UCSD-AML1 (cell line): ENCODE data around the gene ZNF750.
"Not testable (repeated sequence)": the region's sequence is repeated elsewhere in the genome, so short reads cannot be mapped to it uniquely, and the experiment has no call there.

Source experiments
- DNase-seq: peaks from one replicate; lab custom pipeline; 2025; ENCODE audit not compliant: unreplicated experiment; lab: John Stamatoyannopoulos, UW

The ZNF750 gene

DNA sequence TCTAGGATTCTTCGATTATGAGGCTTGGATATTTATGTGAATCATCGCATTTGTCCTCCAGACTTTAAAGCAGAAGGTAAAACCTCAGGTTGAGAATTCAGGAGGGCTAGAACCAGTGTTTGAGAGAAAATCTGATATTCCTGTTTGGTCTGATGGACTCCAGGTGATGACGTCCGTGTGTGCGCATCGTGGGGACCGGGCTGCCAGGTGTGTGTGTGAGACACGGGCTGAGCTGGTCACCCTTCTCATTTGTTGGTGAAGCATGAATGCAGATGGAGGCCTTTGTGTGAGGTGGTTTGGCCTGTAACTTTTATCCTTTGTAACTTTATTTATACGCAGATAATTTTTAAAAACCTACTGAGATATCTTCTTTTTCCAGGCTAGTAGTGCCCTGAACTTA lies 42.8 kb downstream of the ZNF750 start:
- no peak for DNase-seq

- DNase-seq = no peak
These were observed 44.2 kb downstream of the ZNF750 start for GRCh38 chr17:82795615-82796014.

GRCh38 chr17:82794781-82795482 lies 44.9 kb downstream of the ZNF750 start:
- DNase-seq = no peak

GRCh38 chr17:82793974-82794630 lies 45.7 kb downstream of the ZNF750 start:
- DNase-seq = no peak

DNA sequence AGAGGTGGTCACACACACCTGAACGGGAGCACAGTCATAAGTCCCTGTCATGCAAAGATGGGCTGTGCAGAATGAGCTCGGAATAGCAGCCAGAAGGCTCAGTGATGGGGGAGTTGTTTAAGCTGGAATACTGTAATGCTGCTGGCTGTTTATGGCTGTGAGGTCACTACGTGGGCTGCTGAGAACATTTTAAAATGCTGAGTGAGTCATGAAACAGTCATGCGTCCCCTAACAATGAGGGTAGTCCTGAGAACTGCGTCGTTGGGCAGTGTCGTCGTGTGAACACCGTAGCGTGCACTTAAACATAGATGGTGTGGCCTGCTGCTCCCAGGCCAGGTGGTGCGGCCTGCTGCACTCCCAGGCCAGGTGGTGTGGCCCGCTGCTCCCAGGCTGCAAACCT lies 48.3 kb downstream of the ZNF750 start:
- DNase-seq = no peak

GRCh38 chr17:82790391-82790790 lies 49.4 kb downstream of the ZNF750 start:
- no peak for DNase-seq

GRCh38 chr17:82789806-82790205 lies 50.0 kb downstream of the ZNF750 start:
- no peak for DNase-seq

- no peak for DNase-seq
These were observed 50.7 kb downstream of the ZNF750 start for GRCh38 chr17:82789051-82789592.

GRCh38 chr17:82788206-82789001 lies 51.4 kb downstream of the ZNF750 start:
- DNase-seq = no peak

DNA sequence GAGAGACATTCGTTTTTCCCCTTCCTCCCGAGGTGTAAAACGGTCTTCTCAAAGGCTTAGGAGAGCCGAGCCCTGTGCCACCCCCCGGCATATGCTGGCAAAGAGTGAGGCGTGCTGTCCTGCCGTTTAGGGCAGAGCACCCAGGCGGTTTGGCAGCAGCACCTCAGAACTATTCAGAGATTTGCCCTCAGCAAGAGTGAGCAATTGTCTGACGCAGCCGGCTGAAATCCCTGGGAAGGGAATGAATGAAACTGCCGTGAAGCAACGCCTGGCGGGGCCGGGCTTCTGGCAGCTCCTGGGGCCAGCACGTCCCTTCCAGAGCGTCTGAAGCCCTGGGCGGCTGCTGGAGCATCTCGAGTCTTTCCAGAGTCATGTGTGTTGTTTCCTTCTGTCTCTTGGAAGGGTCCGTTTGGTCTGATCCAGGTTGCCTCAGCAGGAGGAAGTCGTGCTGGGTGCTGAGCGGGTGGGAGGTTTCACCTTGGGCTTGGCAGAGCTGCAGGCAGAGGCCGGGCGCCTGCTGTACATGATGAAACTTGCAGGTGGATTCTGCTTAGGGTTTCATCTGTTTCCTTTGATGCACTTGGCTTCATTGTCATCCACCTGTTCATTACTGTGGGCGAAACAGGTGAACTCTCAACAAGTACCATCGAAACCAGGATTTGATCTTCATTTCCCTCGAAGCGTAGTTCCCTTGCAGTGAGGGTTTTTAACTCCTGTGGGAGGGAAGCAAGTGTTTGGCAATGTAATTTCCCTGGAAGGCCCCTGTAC lies 52.6 kb downstream of the ZNF750 start:
- DNase-seq = no peak

DNA sequence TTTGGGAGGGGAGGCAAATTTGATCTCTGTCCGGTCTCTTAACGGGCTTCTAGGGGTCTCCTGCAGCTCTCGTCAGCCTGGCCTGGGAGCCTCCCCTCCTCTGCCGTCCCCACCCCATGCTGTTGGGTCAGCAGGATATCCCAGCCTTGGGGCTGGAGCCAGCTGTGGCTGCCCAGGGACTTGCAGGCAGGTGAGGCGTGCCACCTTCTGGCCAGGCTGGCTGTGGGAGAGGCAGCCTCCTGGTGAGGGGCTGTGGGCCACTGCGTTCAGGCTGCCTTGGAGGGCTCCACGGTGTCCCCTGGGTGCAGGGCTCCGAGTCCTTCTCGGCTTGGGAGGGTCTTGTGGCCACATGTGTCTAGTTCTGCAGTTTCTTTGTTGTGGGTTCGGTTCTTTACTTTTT lies 53.4 kb downstream of the ZNF750 start:
- DNase-seq = no peak

DNA sequence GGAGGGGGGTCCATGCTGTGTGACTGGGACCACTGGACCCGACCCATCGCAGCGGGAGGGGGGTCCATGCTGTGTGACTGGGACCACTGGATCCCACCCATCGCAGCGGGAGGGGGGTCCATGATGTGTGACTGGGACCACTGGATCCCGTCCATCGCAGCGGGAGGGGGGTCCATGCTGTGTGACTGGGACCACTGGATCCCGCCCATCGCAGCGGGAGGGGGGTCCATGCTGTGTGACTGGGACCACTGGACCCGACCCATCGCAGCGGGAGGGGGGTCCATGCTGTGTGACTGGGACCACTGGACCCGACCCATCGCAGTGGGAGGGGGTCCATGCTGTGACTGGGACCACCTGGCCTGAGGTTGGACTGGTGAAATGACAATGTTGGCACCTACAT lies 54.2 kb downstream of the ZNF750 start:
- not testable (repeated sequence) for DNase-seq

GRCh38 chr17:82783498-82783897 lies 56.3 kb downstream of the ZNF750 start:
- no peak for DNase-seq

DNA sequence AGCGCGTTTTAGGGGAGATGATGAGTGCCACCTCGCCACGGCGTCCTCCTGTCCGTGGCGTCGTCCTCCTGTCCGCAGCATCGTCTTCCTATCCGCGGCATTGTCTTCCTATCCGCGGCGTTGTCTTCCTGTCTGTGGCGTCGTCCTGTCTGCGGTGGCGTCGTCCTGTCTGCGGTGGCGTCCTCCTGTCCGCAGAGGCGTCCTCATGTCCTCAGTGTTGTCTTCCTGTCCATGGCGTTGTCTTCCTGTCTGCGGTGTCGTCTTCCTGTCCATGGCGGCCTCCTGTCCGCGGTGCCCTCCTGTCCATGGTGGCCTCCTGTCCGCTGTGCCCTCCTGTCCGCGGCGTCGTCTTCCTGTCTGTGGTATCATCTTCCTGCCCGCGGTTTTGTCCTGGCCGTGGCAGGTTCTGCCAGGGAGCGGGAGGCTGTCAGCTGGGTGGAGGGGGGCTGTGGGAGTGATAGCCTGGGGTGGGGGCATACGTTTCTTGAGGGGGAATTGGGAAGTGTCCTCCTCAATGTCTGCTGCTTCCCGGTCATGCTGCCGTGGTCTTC lies 57.1 kb downstream of the ZNF750 start:
- peak; percentile 74 for DNase-seq

GRCh38 chr17:82781894-82782274 lies 57.9 kb downstream of the ZNF750 start:
- peak; percentile 86 for DNase-seq

DNA sequence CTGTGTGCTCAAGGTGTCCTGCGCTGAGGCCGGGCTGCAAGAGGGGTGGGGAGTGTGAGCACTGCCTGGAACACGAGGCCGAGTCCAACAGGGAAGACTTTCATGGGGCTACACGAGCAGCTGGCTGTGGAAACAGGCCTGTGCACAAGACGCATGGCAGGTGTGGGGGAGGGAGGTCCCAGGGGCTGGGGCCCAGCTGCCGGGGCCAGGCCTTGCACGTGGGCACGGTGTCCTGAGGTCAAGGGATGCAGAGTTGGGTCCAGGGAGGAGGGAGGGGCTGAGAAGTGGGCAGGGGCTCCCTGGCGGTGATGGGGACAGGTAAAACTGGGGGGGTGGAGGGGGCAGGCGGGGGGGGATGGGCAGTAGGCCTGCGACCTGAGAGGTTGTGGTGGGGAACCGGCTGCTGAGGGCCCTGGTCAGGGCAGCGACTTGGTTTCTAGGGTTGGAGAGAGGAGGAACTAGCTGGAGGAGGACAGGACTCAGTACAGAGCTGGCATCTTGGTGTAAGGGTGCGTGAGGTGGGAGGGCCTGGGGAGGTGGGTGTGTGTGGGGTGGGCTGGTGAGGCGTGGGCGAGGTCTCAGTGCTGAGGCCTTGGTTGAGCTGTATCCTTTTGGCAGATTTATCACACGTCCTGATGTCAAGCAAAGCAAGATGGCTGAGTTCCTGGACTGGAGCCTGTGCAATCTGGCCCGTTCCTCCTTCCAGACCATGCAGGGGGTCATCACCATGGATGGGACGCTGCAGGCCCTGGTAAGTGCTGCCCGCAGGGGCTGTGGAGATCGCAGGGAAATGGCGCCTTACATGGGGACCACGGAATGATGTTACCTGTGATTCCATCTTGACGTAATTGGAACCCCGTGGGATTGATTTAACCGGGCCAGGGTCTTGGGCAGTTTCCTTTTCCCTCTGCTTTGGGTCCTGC lies 58.6 kb downstream of the ZNF750 start:
- DNase-seq = no peak

DNA sequence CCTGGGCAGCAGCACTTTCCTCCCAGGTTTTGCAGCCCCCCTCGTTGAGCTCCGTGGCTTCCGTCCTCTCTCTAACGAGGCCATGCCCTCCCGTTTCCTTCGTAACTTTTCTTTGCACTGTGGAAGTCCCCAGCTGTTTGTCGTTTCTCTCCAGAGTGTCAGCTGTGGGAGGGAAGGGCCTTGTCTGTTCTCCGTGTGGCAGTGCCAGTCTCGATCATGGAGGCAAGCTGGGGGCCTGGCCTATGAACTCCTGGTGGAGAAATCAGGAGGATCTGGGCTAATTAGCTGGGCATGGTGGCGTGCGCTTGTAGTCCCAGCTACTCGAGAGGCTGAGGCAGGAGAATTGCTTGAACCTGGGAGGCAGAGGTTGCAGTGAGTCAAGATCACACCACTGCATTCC lies 59.6 kb downstream of the ZNF750 start:
- no peak for DNase-seq

- no peak for DNase-seq
These were observed 60.3 kb downstream of the ZNF750 start for GRCh38 chr17:82779541-82779940.
